Eye (tissue), 1 donor: ENCODE results near the gene FARS2.

ENCODE experiments used
- DNase-seq: peaks from one replicate; pipeline ENCODE4 v3.0.0-alpha.2; 2015

Gene FARS2

GRCh38 chr6:5738211-5738610 is 476.9 kb downstream of the FARS2 start:
- no peak for DNase-seq

DNA sequence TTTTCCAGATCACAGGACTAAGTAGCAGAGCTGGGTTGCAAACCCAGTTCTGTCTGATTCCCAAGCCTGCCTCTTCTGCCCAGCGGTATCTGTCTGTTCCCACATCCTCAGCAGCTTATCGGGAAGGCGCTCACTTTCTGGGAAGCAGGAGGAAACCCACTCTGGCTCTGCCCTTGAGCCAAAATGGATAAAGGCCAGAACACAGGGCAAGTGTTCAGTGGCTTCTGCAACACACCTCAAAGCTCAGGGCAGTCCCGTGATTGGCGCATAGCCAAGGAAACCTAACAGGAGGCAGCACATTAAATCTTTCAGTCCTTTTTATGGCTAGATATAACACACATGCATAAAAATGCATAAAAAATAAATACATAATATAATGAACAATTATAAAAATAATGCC is 483.2 kb downstream of the FARS2 start:
- DNase-seq: no peak

- DNase-seq: no peak
Observed at GRCh38 chr6:5745081-5745480, 483.8 kb downstream of the FARS2 start.

DNA sequence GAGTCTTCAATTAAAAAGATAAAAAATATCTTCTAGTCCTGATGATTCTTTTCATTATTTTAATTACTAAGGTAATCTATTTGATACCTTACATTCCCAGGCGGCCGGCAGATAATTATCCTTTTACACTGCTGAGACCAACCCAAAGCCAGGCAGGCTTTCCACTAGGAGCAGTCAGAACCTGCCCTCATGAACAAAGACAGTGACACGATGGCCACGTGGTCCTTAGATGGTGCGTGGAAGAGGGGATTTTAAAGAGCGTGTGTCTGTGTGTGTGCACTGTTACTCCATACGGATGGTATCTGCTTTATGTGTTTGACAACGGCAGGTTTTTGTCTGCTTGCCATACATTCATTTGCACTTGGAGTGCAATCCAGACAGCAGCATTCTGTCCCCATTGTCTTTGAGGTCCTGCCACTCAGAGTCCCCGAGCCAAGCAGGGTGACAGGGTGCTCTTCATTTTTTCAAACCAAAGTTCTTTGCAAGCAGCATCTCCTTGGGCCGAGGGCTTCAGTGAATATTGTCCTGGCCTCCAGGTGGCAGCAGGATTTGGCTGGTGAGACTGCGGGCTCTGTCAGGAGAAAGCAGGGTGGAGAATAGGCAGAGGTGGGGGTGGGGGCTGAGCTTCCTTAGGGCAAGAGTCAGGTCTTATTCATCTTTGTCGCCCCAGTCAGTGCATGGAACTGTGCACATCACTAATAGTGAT is 484.9 kb downstream of the FARS2 start:
- DNase-seq: no peak

DNA sequence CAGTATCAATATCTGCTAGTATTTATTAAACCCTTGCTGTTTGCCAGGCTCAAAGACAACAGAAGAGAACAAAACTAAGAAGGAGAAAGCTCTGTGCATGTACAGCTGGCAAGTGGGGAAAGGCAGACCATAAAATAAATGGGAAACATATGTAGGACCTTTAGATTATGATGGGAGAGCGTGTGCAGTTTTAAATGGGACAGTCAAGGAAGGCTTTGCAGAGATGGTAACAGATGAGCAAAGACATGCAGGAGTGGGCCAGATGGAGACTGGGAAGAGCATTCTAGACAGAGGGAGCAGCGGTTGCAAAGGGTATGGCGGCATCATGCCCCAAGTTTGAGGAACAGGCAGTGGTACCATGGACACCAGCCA is 485.4 kb downstream of the FARS2 start:
- DNase-seq: no peak

GRCh38 chr6:5747379-5747778 is 486.1 kb downstream of the FARS2 start:
- no peak for DNase-seq

DNA sequence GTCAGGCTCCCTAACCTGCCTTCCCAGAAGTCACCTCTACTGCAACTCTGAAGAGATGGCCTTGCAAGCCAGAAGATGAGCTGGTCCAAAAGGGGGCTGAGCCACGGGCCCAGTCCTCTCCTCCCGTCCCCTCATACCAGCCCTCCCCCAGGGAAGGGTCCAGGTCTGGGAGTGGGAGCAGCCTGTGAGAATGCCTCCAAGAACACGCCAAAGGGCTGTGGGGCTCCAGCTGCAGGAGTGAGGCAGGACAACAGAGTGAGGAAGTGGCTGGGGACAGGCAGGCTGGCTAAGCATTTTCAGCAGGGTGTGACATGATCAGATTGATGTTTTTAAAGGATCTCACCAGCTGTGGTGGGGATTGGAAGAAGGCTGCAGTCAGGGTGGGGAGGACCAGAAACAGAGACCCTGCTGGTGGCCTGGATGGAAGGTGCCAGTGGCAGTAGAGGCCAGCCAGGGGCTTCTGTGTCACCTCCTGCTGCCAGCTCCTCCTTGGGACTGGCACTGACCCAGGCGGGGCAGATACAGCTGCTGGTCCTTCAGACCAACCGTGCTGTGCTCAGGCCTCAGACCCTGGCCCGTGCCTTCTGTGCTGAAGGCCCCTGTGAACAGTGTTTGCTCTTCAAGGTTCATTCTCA is 487.8 kb downstream of the FARS2 start:
- DNase-seq: peak; percentile 6

- DNase-seq: no peak
Observed at GRCh38 chr6:5749651-5750215, 488.4 kb downstream of the FARS2 start.

DNA sequence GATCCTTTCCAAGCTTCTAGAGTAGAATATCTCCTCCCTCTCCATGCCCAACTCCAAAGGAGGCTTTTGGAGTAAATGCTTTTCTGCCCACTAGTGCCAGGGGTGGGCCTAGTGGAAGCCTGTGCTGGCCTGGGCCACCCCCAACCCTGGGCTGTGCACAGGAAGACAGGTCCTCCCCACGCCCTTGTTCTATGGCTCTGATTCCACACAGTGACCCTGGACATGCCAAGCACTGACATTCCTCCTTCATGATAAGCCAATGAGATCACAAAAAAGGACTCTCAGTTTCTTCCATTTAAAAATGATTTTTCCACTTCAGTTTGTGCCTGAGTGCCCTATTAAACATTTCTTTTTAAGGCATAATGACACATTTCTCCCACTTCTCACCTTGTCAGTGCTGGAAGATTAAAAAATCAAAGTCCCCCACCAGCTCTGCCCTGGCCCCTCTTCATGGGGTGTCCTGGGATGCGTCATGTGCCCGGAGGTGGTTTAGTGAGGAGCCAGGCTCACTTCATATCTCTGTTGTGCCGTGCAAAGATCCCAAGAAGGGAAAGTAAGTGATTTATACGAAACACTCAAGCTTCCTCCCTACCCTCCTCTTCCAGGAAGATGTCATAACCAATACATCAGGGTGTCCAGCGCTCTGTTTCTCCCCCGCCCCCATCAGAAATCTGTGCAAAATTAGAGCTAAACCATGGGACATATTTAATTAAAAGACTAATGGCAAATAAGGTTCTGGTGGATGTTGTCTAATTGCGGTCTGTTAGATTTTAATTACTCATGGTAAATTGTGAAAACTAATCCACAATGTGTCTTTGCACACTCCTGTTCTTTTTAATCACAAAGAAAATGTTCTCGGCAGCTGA is 490.4 kb downstream of the FARS2 start:
- peak; percentile 93 for DNase-seq

- no peak for DNase-seq
Observed at GRCh38 chr6:5752391-5752680, 491.0 kb downstream of the FARS2 start.

GRCh38 chr6:5753209-5753608 is 491.9 kb downstream of the FARS2 start:
- no peak for DNase-seq

DNA sequence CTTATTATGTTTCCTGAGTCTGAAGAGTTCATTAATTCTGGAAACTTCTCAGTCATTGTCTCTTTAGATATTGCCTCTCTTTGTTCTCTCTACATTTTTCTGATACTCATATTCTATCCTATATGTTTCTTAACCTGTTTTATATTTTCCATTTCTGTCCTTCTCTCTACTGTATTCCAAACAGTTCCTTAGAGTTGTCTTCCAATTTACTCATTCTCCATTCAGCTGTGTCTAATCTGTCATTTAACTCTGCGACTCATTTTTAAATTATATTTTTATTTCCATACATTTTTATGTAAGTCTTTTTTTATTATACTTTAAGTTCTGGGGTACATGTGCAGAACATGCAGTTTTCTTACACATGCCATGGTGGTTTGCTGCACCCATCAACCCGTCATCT is 493.6 kb downstream of the FARS2 start:
- DNase-seq: no peak

GRCh38 chr6:5759571-5759970 is 498.3 kb downstream of the FARS2 start:
- no peak for DNase-seq

- DNase-seq: no peak
Observed at GRCh38 chr6:5761370-5761769, 500.1 kb downstream of the FARS2 start.

GRCh38 chr6:5762561-5762968 is 501.3 kb downstream of the FARS2 start:
- DNase-seq: peak; percentile 43

DNA sequence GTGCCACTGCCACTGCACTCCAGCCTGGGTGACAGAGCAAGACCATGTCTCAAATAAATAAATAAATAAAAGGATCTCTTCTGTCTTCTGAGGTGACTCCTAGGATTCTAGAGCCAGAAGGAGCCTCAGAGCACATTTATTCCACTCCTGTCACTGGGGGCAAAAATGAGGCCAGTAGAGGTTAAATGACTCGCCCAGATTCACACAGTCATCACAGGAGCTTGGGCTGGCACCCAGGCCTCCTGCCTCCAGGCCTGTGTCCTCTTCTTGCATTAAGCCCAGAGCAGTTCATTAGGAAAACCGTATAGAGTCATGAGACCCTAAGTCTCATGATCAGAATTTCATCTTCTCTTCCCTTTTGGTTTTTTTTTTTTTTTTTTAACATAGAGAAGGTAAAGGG is 502.1 kb downstream of the FARS2 start:
- no peak for DNase-seq

GRCh38 chr6:5763871-5764270 is 502.6 kb downstream of the FARS2 start:
- no peak for DNase-seq

DNA sequence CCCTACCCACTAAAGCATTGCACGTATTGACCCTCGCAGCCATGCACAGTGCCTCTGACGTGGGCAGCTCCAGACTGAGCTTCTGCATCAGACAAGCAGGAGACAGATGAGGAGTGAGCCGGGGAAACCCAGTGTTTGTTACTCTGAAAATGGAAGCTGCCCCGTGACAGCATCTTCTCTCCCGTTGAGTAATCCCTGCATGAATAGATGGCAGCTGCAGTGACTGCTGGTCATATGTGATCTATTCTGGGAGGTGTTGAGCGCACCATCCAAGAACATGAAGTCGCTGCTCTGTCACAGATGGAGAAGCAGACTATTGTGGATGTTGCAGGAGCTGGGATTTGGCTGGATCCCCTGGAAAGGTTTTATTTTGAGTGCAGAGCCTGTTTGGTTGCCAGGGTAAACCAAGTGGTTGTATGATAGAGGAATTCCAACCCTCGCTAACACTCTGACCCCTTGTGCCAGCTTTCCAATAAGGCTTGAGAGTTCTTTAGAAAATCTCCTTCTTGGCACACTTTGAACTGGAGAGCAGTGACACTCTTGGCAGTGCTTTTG is 503.2 kb downstream of the FARS2 start:
- DNase-seq: peak; percentile 51

DNA sequence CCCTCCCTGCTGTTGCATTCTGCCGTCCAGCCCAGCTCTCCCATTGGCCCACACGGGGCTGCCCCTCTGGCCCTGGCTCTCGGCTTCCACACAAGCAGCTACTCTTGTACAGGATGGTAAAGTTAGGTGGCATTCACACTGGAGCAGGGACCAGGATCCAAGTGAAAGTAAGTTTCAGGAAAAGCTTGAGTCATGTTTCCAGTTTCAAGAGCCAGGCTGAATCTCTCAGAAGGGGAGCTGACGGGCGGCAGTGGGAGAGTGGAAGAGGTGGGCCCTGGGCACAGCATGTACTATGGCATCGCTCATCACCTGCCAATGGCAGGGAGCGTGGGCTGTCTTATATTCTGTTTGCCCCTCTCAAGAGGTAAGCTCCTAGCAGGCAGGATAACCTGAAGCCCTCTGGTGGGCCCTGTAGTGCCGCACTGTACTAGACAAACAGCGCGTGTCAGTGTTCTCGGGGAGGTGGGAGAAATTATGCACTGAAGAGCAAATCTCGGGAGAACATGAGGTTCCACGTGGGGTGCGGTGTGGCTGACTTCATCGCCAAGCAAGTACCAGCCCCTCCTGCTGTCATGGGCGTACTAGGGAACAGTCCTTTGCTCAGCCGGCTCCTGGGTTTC is 503.9 kb downstream of the FARS2 start:
- DNase-seq: no peak

DNA sequence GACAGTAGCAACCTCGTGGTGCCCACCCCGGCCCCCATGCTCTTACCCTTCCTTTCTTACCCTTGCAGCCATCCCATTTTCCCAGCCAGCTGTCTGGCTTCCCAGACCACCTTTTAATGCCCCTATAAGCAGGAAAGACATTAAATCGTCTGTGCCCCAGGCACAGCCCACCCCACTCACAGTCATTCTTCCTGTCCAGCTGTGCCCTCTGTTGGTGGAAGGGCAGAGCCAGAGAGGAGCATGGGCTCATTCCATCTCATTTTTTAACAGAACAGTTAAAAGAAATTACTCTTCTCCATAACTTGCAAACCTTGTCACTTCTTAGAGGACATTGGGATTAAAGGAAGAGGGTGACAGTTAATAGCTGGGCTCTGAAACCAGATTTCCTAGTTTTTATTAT is 504.9 kb downstream of the FARS2 start:
- peak; percentile 22 for DNase-seq

DNA sequence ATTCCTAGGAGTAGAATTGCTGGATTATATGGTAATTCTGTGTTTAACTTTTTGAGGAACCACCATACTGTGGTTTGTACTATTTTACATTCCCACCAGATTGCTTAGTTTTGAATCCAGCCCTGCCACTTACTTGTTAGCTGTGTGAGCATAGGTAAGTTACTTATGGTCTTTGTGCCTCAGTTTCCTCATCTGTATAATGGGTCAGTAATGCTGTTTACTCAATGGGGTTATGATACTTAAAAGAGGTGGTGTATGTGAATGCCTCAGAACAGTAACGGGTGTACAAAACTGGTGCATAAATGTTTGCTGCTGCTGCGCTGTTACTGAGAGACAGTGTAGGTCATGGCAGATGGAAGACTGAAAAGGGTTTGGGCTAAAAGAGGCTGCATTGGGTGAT is 506.2 kb downstream of the FARS2 start:
- no peak for DNase-seq

DNA sequence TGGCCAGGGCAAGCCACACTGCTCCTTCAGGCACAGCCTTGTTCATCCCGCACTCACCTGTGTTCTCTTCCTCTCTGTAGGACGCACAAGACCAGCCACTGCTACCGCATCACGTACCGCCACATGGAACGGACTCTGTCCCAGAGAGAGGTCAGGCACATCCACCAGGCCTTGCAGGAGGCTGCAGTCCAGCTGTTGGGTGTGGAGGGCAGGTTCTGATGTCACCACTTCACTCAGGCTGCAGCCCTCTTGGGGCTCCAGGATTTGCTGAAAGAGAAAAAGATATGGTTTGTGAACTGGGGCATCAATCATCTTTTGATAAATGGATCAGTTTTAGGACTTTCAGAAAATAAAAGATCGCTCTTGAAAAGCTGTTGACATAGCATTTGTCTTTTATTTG is 509.9 kb downstream of the FARS2 start:
- DNase-seq: peak; percentile 41

GRCh38 chr6:5771759-5772390 is 510.6 kb downstream of the FARS2 start:
- DNase-seq: peak; percentile 14
